Cardiac muscle cell (in vitro differentiated cells and primary cell): ENCODE measurements around the gene MARCHF2. TPM values are rescaled to one million over a fixed set of nuclear protein-coding genes. Genes with fewer than 3 reads are reported as not detected.

ENCODE experiments used
- DNase-seq, 2 donors: peaks; one replicate each; pipeline versions ENCODE4 v3.0.0 to v3.0.0-alpha.2; 2010 to 2017; ENCODE audit warnings: low read depth in 1 of 2, low spot score in 1 of 2
- H3K27ac ChIP-seq: fragments of 200-600 bp; sonication (generic); 2 replicates; pipeline ENCODE4 v1.5.1; 2016
- H3K27me3 ChIP-seq: fragments of 200-600 bp; sonication (generic); 2 replicates; pipeline ENCODE4 v1.6.0; 2016; ENCODE audit warnings: control low read depth
- H3K36me3 ChIP-seq: fragments of 200-600 bp; sonication (generic); 2 replicates; pipeline ENCODE4 v1.5.1; 2016; ENCODE audit warnings: control low read depth
- H3K4me1 ChIP-seq: fragments of 200-600 bp; sonication (generic); 2 replicates; pipeline ENCODE4 v1.8.1; 2017; ENCODE audit warnings: low read depth, mild to moderate bottlenecking, mixed run types
- H3K4me3 ChIP-seq: fragments of 200-600 bp; sonication (generic); 2 replicates; pipeline ENCODE4 v1.5.1; 2016; ENCODE audit warnings: mild to moderate bottlenecking
- H3K9me3 ChIP-seq: fragments of 200-600 bp; sonication (generic); 2 replicates; pipeline ENCODE4 v1.5.1; 2017; ENCODE audit warnings: low read depth, mild to moderate bottlenecking, control low read depth
- polyA plus RNA-seq: library from polyadenylated mRNA; unstranded; fragments of >200 nt; fragmentation: Nextera tagmentation; extraction: Ambion mirVana; gene quantifications from 2 replicates; pipeline ENCODE4 v1.2.1, GENCODE V29; 2016
- total RNA-seq: library from RNA; depleted of rRNA; stranded (reverse); fragments of >200 nt; gene quantifications from 2 replicates; pipeline ENCODE4 v1.2.3, GENCODE V29; 2016
- TF ChIP-seq, protein P1 (sequence below): IDR thresholded peaks from 2 replicates; pipeline ENCODE4 v1.5.1; 2012; ENCODE audit warnings: low read depth, mild to moderate bottlenecking, low read length

The MARCHF2 gene
- total and polyA plus RNA-seq, 2 experiments from 2014 or later = 63.8 to 139 TPM

DNA sequence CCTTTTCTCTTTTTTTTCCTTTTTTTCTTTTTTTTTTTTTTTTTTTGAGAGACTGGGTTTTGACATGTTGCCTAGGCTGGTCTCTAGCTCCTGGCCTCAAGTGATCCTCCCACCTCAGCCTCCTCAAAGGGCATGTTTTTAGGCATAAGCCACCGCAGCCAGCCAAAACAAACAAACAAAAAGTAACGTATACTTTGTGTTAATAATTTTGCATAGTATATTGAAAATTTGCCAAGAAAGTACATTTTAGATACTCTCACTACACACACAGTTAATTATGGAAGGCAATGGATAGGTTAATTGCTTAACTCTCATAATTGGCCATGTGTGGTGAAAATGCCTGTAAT lies 24.5 kb upstream of the MARCHF2 start:
- H3K27me3 ChIP-seq = no peaks in the 10 kb centered on the region
- no peak overlapping the region for H3K4me3 ChIP-seq
- H3K9me3 ChIP-seq = no peaks in the 10 kb centered on the region
- TF ChIP-seq, protein P1, sequence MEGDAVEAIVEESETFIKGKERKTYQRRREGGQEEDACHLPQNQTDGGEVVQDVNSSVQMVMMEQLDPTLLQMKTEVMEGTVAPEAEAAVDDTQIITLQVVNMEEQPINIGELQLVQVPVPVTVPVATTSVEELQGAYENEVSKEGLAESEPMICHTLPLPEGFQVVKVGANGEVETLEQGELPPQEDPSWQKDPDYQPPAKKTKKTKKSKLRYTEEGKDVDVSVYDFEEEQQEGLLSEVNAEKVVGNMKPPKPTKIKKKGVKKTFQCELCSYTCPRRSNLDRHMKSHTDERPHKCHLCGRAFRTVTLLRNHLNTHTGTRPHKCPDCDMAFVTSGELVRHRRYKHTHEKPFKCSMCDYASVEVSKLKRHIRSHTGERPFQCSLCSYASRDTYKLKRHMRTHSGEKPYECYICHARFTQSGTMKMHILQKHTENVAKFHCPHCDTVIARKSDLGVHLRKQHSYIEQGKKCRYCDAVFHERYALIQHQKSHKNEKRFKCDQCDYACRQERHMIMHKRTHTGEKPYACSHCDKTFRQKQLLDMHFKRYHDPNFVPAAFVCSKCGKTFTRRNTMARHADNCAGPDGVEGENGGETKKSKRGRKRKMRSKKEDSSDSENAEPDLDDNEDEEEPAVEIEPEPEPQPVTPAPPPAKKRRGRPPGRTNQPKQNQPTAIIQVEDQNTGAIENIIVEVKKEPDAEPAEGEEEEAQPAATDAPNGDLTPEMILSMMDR = no peak
- no peak overlapping the region for H3K27ac ChIP-seq
- no peaks in the 10 kb centered on the region for H3K4me1 ChIP-seq
- H3K36me3 ChIP-seq = no peaks in the 10 kb centered on the region
- no peak for DNase-seq

DNA sequence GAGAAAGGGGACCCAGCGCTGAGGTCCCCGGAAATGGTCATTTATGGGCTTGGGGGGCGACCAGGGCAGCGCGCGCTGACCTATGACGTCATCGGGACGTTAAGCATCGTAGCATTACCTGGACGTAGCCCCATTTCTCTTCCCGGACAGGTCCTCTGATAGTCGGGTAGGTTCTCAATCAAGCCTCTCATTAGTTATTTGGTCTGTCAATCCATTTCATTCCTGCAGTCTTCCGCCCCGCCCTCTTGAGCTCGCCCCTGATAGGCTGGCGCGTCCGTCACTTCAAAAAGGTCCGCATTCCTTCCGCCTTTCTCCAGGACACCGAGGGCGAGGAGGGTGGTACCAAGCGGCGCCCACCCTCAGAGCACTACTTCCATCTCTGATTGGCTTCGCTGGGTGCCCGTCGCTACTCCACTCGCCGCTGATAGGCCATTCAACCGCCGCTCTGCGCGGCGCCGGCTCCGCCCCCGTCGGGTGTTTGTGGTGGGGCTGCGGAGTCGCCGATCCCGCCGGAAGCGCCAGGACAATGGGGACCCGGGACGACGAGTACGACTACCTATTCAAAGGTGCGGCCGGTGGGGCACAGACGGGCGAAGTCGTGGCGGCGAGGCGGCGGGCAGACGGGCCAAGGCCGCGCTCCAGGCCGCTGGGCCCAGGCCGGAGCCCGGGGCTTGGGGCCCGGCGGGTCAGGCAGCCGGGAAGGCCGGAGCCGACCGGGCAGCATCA lies 23.1 kb upstream of the MARCHF2 start, which contains the start of gene RAB11B:
Gene RAB11B (plus strand): TSS at position 470 of the 726 bp plus-strand sequence. CDS start 57 bp downstream, at position 527.
- TF ChIP-seq, protein P1 = no peak
- H3K27ac ChIP-seq = peak within 1 kb of the TSS; percentile 100

DNA sequence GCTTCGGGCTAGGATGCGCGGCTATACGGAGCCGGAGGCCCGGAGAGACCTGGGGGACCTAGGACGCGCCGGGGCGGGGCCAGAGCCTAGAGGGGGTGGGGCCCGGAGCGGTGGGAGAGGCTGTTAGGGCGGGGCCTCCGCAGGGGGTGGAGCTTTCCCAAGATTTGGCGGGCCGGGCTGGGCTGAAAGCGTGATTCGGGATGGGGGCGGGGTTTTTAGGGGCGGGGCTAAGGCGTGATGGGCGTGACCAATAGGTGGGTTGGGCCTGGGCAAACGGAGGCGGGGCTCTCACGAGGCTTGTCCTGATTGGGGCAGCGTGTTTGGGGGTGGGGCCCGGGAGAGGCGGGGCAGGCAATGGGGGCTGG lies 22.5 kb upstream of the MARCHF2 start:
- H3K27me3 ChIP-seq = no peaks in the 10 kb centered on the region
- no peaks in the 10 kb centered on the region for H3K9me3 ChIP-seq
- H3K4me3 ChIP-seq = peak overlapping the region; percentile 96
- no peaks in the 10 kb centered on the region for H3K4me1 ChIP-seq
- TF ChIP-seq, protein P1 = no peak
- no peaks in the 10 kb centered on the region for H3K36me3 ChIP-seq
- peak; percentile 94 to 96 for DNase-seq
- H3K27ac ChIP-seq = peak overlapping the region; percentile 100

More for the DNA sequence above, 23.1 kb upstream of the MARCHF2 start, which contains the start of gene RAB11B:
- H3K9me3 ChIP-seq = no peaks in the 10 kb centered on the region
- H3K4me1 ChIP-seq = no peaks in the 10 kb centered on the region
- peak within 1 kb of the TSS; percentile 96 for H3K4me3 ChIP-seq
- H3K36me3 ChIP-seq = no peaks in the 10 kb centered on the region
- no peaks in the 10 kb centered on the region for H3K27me3 ChIP-seq
- DNase-seq = peak; percentile 99 to 100

DNA sequence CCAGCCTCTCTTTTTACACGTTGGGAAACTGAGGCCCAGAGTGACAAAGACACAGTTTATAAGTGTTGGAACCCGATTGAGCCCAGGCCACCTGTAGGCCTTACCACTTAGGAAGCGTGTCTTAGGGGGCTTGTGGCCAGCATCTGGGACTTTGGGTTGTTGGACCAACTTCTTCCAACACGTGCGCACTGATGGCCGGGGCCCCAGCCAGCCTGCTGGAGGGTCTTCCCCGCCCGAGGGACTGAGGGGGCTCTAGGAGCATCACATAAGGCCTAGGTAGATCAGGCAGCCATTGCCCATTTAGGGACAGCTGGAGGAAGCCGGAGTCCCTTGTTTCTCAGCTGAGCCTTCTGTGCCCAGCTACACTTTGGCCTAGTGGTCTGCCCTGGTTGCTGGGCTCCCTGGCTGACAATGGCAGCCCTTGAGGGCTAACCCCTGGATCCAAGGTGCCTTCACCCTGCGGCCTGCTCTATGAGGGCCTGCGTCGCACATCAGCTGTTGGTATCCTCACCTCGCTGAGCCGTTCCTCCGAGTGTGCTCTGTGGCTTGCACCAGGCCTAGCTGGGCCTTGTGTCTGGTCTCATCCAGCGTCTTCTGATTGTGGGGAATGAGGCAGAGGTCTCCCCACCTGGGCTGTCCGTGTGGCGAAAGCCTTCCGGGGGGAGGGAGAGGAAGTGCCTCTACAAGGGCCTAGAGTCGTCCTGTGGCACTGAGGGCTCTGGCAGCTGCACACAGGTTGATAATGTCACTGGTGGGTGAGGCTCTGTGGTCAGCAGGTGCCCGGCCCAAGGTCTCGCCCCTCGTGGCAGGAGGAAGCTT lies 21.7 kb upstream of the MARCHF2 start:
- TF ChIP-seq, protein P1 = no peak
- no peak for DNase-seq
- H3K27ac ChIP-seq = peak overlapping the region; percentile 27

DNA sequence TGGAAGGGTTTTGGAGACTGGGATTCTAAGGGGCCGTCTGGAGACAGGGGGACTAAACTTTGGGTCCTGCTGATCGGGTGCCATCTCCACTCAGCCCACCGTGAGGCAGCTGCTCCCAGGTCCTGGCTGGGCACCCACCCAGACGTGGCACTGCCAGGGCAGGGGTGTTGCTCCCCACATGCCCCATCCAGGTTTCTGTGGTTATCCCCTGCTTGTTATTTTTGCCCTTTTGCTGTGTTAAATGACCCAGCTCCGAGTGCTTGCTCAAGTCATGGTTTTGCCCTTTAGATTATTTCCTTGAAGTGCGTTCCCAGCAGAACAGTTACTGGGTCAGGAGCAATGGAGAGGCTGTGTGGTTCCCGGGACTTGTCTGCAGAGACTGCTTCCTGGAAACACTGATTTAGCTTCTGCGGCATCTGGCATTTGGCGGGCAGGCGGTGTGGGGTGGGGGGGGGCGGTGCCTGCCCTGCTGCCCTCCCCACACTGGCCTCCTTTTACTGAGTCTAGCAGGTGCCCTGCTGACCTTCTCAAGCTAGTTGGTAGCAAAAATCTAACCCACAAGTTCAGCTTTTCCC lies 21.0 kb upstream of the MARCHF2 start:
- DNase-seq = peak in 1 of 2 donors; percentile 29
- TF ChIP-seq, protein P1 = no peak
- Histone ChIP-seq H3K4me1 (no peaks in the 10 kb centered on the region), H3K27me3 (no peaks in the 10 kb centered on the region), H3K27ac (peak overlapping the region; percentile 27), H3K9me3 (no peaks in the 10 kb centered on the region), H3K4me3 (no peak overlapping the region), H3K36me3 (no peaks in the 10 kb centered on the region)

More for the DNA sequence above, 21.7 kb upstream of the MARCHF2 start:
- Histone ChIP-seq H3K27me3 (no peaks in the 10 kb centered on the region), H3K4me1 (no peaks in the 10 kb centered on the region), H3K36me3 (no peaks in the 10 kb centered on the region), H3K4me3 (no peak overlapping the region), H3K9me3 (no peaks in the 10 kb centered on the region)
